Mesenteric fat pad (tissue), 1 donor: ENCODE results near the gene ADCY7. TPM values are rescaled to one million over a fixed set of nuclear protein-coding genes. Genes with fewer than 3 reads are reported as not detected.

ENCODE experiments used
- microRNA-seq: library from miRNA; unstranded; fragments of <30 nt; microRNA quantifications from one replicate; pipeline ENCODE4 v1.2.0, GENCODE V29; 2020; ENCODE audit warnings: borderline number of aligned reads
- total RNA-seq: library from RNA; stranded (reverse); fragmentation: NEBNext Ultra II Directional; extraction: Animal tissue kit (Norgen Biotek cat#: 25700); gene quantifications from one replicate; pipeline ENCODE4 v1.2.1, GENCODE V29; 2021
- donor health status: DM: yes; HTN: yes; CAD: no.

ADCY7 gene
- total RNA-seq, 1 donor from 2014 or later, result 26.8 TPM

Small RNAs within 50 kb of the gene (microRNA-seq; reads per million reads assigned to microRNA genes)
- gene MIR6771, result not detected

Other genes starting within 250 kb of the ADCY7 start
- gene CNEP1R1, start 241.3 kb upstream of the ADCY7 start, total RNA-seq, result 23.5 TPM
- gene HEATR3, start 200.6 kb upstream of the ADCY7 start, total RNA-seq, result 22.4 TPM
- gene TENT4B, start 113.2 kb upstream of the ADCY7 start, total RNA-seq, result 11.3 TPM
- gene BRD7, start 102.4 kb downstream of the ADCY7 start, total RNA-seq, result 52.6 TPM